GM12878 (cell line): ENCODE measurements around the gene SERPINA4. TPM values are rescaled to one million over a fixed set of nuclear protein-coding genes. Genes with fewer than 3 reads are reported as not detected.

Experiments
- ATAC-seq: fragments of 200-7000 bp; cut with Tn5 transposase; 3 replicates; pipeline ENCODE4 v1.9.1; 2020; ENCODE audit warnings: mild to moderate bottlenecking, moderate library complexity
- BruUV-seq: library from RNA; stranded (reverse); fragments of 400-500 nt; replicated peaks from 2 replicates; lab custom pipeline; 2021; lab: Mats Ljungman, UMichigan
- CTCF ChIA-PET: fragments of 300-600 bp; sonication (Branson Sonifier 250); formaldehyde crosslinking; extraction: SDS; loops from one replicate; lab custom pipeline; 2021; ENCODE audit warnings: inconsistent platforms; lab: Yijun Ruan, JAX
- POLR2A ChIA-PET: fragments of 350-600 bp; formaldehyde crosslinking; extraction: SDS; loops from one replicate; lab custom pipeline; 2021; ENCODE audit warnings: inconsistent platforms; lab: Charles Lee
- RAD21 ChIA-PET: fragments of 300-600 bp; sonication (Branson Sonifier 250); formaldehyde crosslinking; loops from one replicate; lab custom pipeline; 2023; ENCODE audit warnings: antibody characterized with exemption; ENCODE audit not compliant: unreplicated experiment; lab: Charles Lee
- SMC1A ChIA-PET: fragments of 300-600 bp; sonication (Branson Sonifier 250); formaldehyde crosslinking; loops from one replicate; lab custom pipeline; 2023; ENCODE audit not compliant: unreplicated experiment, uncharacterized antibody; lab: Charles Lee
- DNase-seq: peaks from one replicate; pipeline ENCODE4 v3.0.0-alpha.2; 2011; ENCODE audit warnings: low read depth, low spot score
- FAIRE-seq: peaks from 3 replicates; lab custom pipeline; 2011; peaks lifted over from hg19 to GRCh38; lab: Jason Lieb, UNC
- H2AFZ ChIP-seq: 2 replicates; pipeline ENCODE4 v1.6.0; 2011; ENCODE audit warnings: low read depth, low read length, control low read depth; ENCODE audit not compliant: control insufficient read depth
- H3K27ac ChIP-seq: 2 replicates; pipeline ENCODE4 v1.5.1; 2011; ENCODE audit warnings: control low read depth; ENCODE audit not compliant: control insufficient read depth, insufficient read depth
- H3K27me3 ChIP-seq, 2 experiments: replicated peaks in 1 of 2; 2 replicates each; pipeline versions ENCODE4 v1.6.0 to v1.6.1; 2011; ENCODE audit warnings: low read length in 1 of 2; ENCODE audit not compliant: control insufficient read depth in 2 of 2, insufficient read depth in 2 of 2
- H3K36me3 ChIP-seq, 2 experiments: 2 replicates each; pipeline ENCODE4 v1.5.1; 2011; ENCODE audit warnings: low read length in 1 of 2; ENCODE audit not compliant: control insufficient read depth in 2 of 2, insufficient read depth in 2 of 2
- H3K4me1 ChIP-seq: 2 replicates; pipeline ENCODE4 v1.6.1; 2011; ENCODE audit warnings: mild to moderate bottlenecking, low read length, moderate library complexity, mixed read lengths; ENCODE audit not compliant: control insufficient read depth, insufficient read depth
- H3K4me2 ChIP-seq: 2 replicates; pipeline ENCODE4 v1.6.0; 2011; ENCODE audit warnings: control low read depth; ENCODE audit not compliant: control insufficient read depth, insufficient read depth
- H3K4me3 ChIP-seq: fragments of 200-600 bp; sonication (generic); 2 replicates; pipeline ENCODE4 v1.5.1; 2016
- H3K79me2 ChIP-seq: 2 replicates; pipeline ENCODE4 v1.6.0; 2011; ENCODE audit warnings: low read length; ENCODE audit not compliant: control insufficient read depth, insufficient read depth
- H3K9ac ChIP-seq: 2 replicates; pipeline ENCODE4 v1.8.0; 2011; ENCODE audit warnings: low read length, control low read depth, mixed read lengths; ENCODE audit not compliant: control insufficient read depth, insufficient read depth
- H3K9me3 ChIP-seq: replicated peaks from 3 replicates; pipeline ENCODE4 v1.5.1; 2011; ENCODE audit warnings: mild to moderate bottlenecking, low read length; ENCODE audit not compliant: control insufficient read depth, insufficient read depth
- H4K20me1 ChIP-seq: 2 replicates; pipeline ENCODE4 v1.6.0; 2011; ENCODE audit not compliant: control insufficient read depth, insufficient read depth
- BCL11A ChIP-seq: IDR thresholded peaks from 2 replicates; pipeline ENCODE4 v1.6.1; 2011; ENCODE audit warnings: low read depth, low read length
- CBX3 ChIP-seq: fragments of 200-600 bp; sonication (generic); IDR thresholded peaks from 2 replicates; pipeline ENCODE4 v1.6.1; 2016; ENCODE audit warnings: low read depth, borderline replicate concordance
- CHD1 ChIP-seq: IDR thresholded peaks from 2 replicates; pipeline ENCODE4 v1.6.1; 2012; ENCODE audit warnings: low read depth, low read length, improper control_type of control experiment
- CHD2 ChIP-seq: IDR thresholded peaks from 2 replicates; pipeline ENCODE4 v1.6.1; 2011; ENCODE audit warnings: low read depth, low read length, improper control_type of control experiment, borderline replicate concordance
- ESRRA ChIP-seq: IDR thresholded peaks from 2 replicates; pipeline ENCODE4 v1.6.1; 2012; ENCODE audit warnings: mild to moderate bottlenecking, low read length, improper control_type of control experiment
- EZH2 ChIP-seq: IDR thresholded peaks from 2 replicates; pipeline ENCODE4 v1.6.1; 2012; ENCODE audit warnings: low read depth, mild to moderate bottlenecking, control low read depth, inconsistent platforms, low read length, borderline replicate concordance; ENCODE audit not compliant: control insufficient read depth
- FOS ChIP-seq: IDR thresholded peaks from 3 replicates; pipeline ENCODE4 v1.6.1; 2011; ENCODE audit warnings: borderline replicate concordance; ENCODE audit not compliant: insufficient read length; ENCODE audit errors: extremely low read depth
- GATAD2B ChIP-seq: fragments of 450-650 bp; conservative IDR thresholded peaks from 2 replicates; pipeline ENCODE4 v1.6.1; 2017; ENCODE audit warnings: low read depth, mild to moderate bottlenecking, moderate library complexity
- HDAC2 ChIP-seq: fragments of 200-600 bp; sonication (generic); IDR thresholded peaks from 2 replicates; pipeline ENCODE4 v1.6.1; 2017
- MXI1 ChIP-seq: fragments of 150-350 bp; IDR thresholded peaks from 2 replicates; pipeline ENCODE4 v1.6.1; 2011; ENCODE audit warnings: low read depth, mild to moderate bottlenecking, inconsistent platforms, low read length, improper control_type of control experiment
- NFYB ChIP-seq: IDR thresholded peaks from 2 replicates; pipeline ENCODE4 v1.6.1; 2011; ENCODE audit warnings: low read depth, mild to moderate bottlenecking, low read length, improper control_type of control experiment, moderate library complexity; ENCODE audit not compliant: insufficient read depth
- NR2F1 ChIP-seq: fragments of 450-650 bp; conservative IDR thresholded peaks from 2 replicates; pipeline ENCODE4 v1.6.1; 2017; ENCODE audit warnings: mild to moderate bottlenecking
- TBL1XR1 ChIP-seq: IDR thresholded peaks from 2 replicates; pipeline ENCODE4 v1.6.1; 2012; ENCODE audit warnings: low read depth, low read length, improper control_type of control experiment
- TCF7 ChIP-seq: IDR thresholded peaks from 2 replicates; pipeline ENCODE4 v1.6.1; 2014; ENCODE audit warnings: antibody characterized with exemption, borderline replicate concordance
- ZBED1 ChIP-seq: IDR thresholded peaks from 2 replicates; pipeline ENCODE4 v1.6.1; 2016; ENCODE audit warnings: borderline replicate concordance
- ZBTB11 ChIP-seq: fragments of 450-650 bp; formaldehyde crosslinking; IDR thresholded peaks from 2 replicates; pipeline ENCODE4 v1.5.0; 2022; ENCODE audit warnings: mild to moderate bottlenecking, missing genetic modification characterization
- WGBS: methylation state at CpG from one replicate; pipeline ENCODE4 v1.1.6; 2016; ENCODE audit warnings: low lambda C conversion rate; ENCODE audit not compliant: insufficient replicate concordance, insufficient coverage; ENCODE audit errors: missing lambda C conversion rate; 5-methylcytosine and 5-hydroxymethylcytosine counted together
- in situ Hi-C: fragments of 300-500 bp; cut with MboI; formaldehyde crosslinking; loops from 9 replicates; pipeline ENCODE4 v1.14.3; 2018; ENCODE audit warnings: mixed read lengths
- intact Hi-C: fragments of 100-400 bp; cut with micrococcal nuclease; formaldehyde crosslinking; loops from one replicate; pipeline ENCODE4 v1.14.2; 2022; ENCODE audit not compliant: unreplicated experiment
- polyA plus RNA-seq, 11 experiments: library from polyadenylated mRNA; depleted of rRNA in 4 of 11; unstranded in 6 of 11; stranded (reverse) in 5 of 11; fragments of >200 nt; fragmentation: Nextera tagmentation in 4 of 11; fragmentation: Illumina TruSeq in 1 of 11; extraction: Ambion mirVana in 4 of 11; extraction: Trizol in 1 of 11; gene quantifications; 1 replicate in 1 of 11; 2 replicates in 10 of 11; pipeline versions ENCODE4 v1.2.1 to v1.2.3, GENCODE V29; 2011 to 2016; ENCODE audit warnings: inconsistent platforms in 2 of 11, missing spikeins in 2 of 11, low read depth in 1 of 11
- total RNA-seq, 4 experiments: library from RNA; depleted of rRNA in 3 of 4; stranded (reverse); fragments of >200 nt in 3 of 4; fragmentation: Illumina TruSeq in 1 of 4; extraction: Trizol in 1 of 4; gene quantifications; 2 replicates each; pipeline versions ENCODE4 v1.2.1 to v1.2.3, GENCODE V29; 2013 to 2021

The SERPINA4 gene
- total and polyA plus RNA-seq, 10 of the 15 experiments (the other 5 are each of a cell fraction or from before 2014, with no cell fraction given), result 0.13 TPM; not detected in 9

GRCh38 chr14:94600148-94600545 is 38.9 kb downstream of the SERPINA4 start:
- WGBS, result 46% methylated on average over 11 of the region's 11 CpGs
- ChIA-PET RAD21 (no interaction called here), SMC1A (no interaction called here), CTCF (no interaction called here), POLR2A (no interaction called here)
- TF ChIP-seq HDAC2, result no peak
- no peak for TF ChIP-seq NR2F1
- no peak for TF ChIP-seq CHD1
- no peak for TF ChIP-seq ZBED1
- TF ChIP-seq ESRRA, result no peak
- no peak for TF ChIP-seq NFYB
- TF ChIP-seq MXI1, result no peak
- no peak for TF ChIP-seq EZH2
- TF ChIP-seq GATAD2B, result no peak
- Histone ChIP-seq H3K79me2 (no peaks in the 10 kb centered on the region), H3K4me2 (no peak overlapping the region), H3K9me3 (no peaks in the 10 kb centered on the region), H3K4me3 (no peak overlapping the region), H3K27me3 (no peaks in the 10 kb centered on the region; a peak in 3 of 4 replicates), H3K9ac (no peak overlapping the region), H3K27ac (no peak overlapping the region), H3K4me1 (no peaks in the 10 kb centered on the region), H3K36me3 (no peaks in the 10 kb centered on the region), H4K20me1 (no peaks in the 10 kb centered on the region), H2AFZ (no peak overlapping the region)
- FAIRE-seq (no peak), DNase-seq (no peak), ATAC-seq (no peak)
- BruUV-seq, result no TSS peak
- intact Hi-C loops (no loop called here), in situ Hi-C loops (no loop called here)

GRCh38 chr14:94601884-94602391 is 40.7 kb downstream of the SERPINA4 start:
- H2AFZ ChIP-seq, result no peak overlapping the region
- in situ Hi-C loops, result no loop called here
- no peak overlapping the region for H3K27ac ChIP-seq
- ATAC-seq, result no peak
- H4K20me1 ChIP-seq, result no peaks in the 10 kb centered on the region
- intact Hi-C loops, result no loop called here
- CTCF ChIA-PET, result no interaction called here
- WGBS, result 12% methylated on average over 6 of the region's 6 CpGs
- SMC1A ChIA-PET, result no interaction called here
- DNase-seq, result no peak
- POLR2A ChIA-PET, result no interaction called here
- H3K36me3 ChIP-seq, result no peaks in the 10 kb centered on the region
- no peak overlapping the region for H3K4me3 ChIP-seq
- H3K4me1 ChIP-seq, result no peaks in the 10 kb centered on the region
- no peak for FAIRE-seq
- H3K9ac ChIP-seq, result no peak overlapping the region
- no peaks in the 10 kb centered on the region for H3K9me3 ChIP-seq
- H3K27me3 ChIP-seq, result no peaks in the 10 kb centered on the region; a peak in 2 of 4 replicates
- BruUV-seq, result no TSS peak
- H3K79me2 ChIP-seq, result no peaks in the 10 kb centered on the region
- RAD21 ChIA-PET, result no interaction called here
- no peak overlapping the region for H3K4me2 ChIP-seq
- TF ChIP-seq CHD2, result no peak
- TF ChIP-seq FOS, result no peak
- no peak for TF ChIP-seq CBX3
- TF ChIP-seq BCL11A, result no peak
- no peak for TF ChIP-seq EZH2
- TF ChIP-seq TBL1XR1, result no peak
- TF ChIP-seq TCF7, result no peak
- no peak for TF ChIP-seq ZBTB11 (CRISPR knock-in tag)
